ENCODE results near the gene RAB32. TPM values are rescaled to one million over a fixed set of nuclear protein-coding genes. Genes with fewer than 3 reads are reported as not detected.
"Not testable (repeated sequence)": the region's sequence is repeated elsewhere in the genome, so short reads cannot be mapped to it uniquely, and the experiment has no call there.

The RAB32 gene
- total RNA-seq, 2 experiments from 2014 or later = 0.25 TPM; not detected in 1

GRCh38 chr6:146548898-146549374 is 5.3 kb downstream of the RAB32 start:
- Mint-ChIP-seq H3K27me3 (ENCODE audit: low read depth) (peaks cover 27% of the 10 kb centered on the region), H3K36me3 (ENCODE audit: low read depth) (no peaks in the 10 kb centered on the region), H3K27ac (no peak overlapping the region), H3K9me3 (no peaks in the 10 kb centered on the region), H3K4me1 (ENCODE audit: low read depth) (peaks cover 6% of the 10 kb centered on the region), H3K4me3 (no peak overlapping the region)
- no peak for DNase-seq
- CTCF ChIA-PET = no interaction called here
- intact Hi-C loops (cut with micrococcal nuclease) = no loop called here

GRCh38 chr6:146550911-146551310 is 7.3 kb downstream of the RAB32 start:
- Mint-ChIP-seq H3K36me3 (ENCODE audit: low read depth) (no peaks in the 10 kb centered on the region), H3K27me3 (ENCODE audit: low read depth) (peaks cover 10% of the 10 kb centered on the region), H3K4me1 (ENCODE audit: low read depth) (no peaks in the 10 kb centered on the region), H3K27ac (no peak overlapping the region), H3K4me3 (no peak overlapping the region), H3K9me3 (no peaks in the 10 kb centered on the region)
- intact Hi-C loops (cut with micrococcal nuclease) = no loop called here
- DNase-seq = no peak
- CTCF ChIA-PET = interaction anchor here (0.6 kb wide), 1 partner anchor 27 kb away, joined by 3 read pairs; no protein-coding TSS in a partner anchor

- intact Hi-C loops (cut with micrococcal nuclease) = no loop called here
- CTCF ChIA-PET = interaction anchor here (0.6 kb wide), 1 partner anchor 1005 kb away, joined by 3 read pairs; no protein-coding TSS in a partner anchor
- H3K36me3 Mint-ChIP-seq (ENCODE audit: low read depth) = no peaks in the 10 kb centered on the region
- H3K4me3 Mint-ChIP-seq = no peak overlapping the region
- H3K27ac Mint-ChIP-seq = no peak overlapping the region
- H3K27me3 Mint-ChIP-seq (ENCODE audit: low read depth) = peaks cover 10% of the 10 kb centered on the region
- no peaks in the 10 kb centered on the region for H3K4me1 Mint-ChIP-seq (ENCODE audit: low read depth)
- H3K9me3 Mint-ChIP-seq = no peaks in the 10 kb centered on the region
- DNase-seq = no peak
Observed at GRCh38 chr6:146551545-146551944, 7.9 kb downstream of the RAB32 start.

- H3K4me1 Mint-ChIP-seq (ENCODE audit: low read depth) = no peaks in the 10 kb centered on the region
- intact Hi-C loops (cut with micrococcal nuclease) = no loop called here
- CTCF ChIA-PET = no interaction called here
Observed at GRCh38 chr6:146553377-146554135, 9.9 kb downstream of the RAB32 start.

GRCh38 chr6:146560607-146561006 is 17.0 kb downstream of the RAB32 start:
- H3K27me3 Mint-ChIP-seq (ENCODE audit: low read depth) = peaks cover 3% of the 10 kb centered on the region
- no peak overlapping the region for H3K27ac Mint-ChIP-seq
- H3K9me3 Mint-ChIP-seq = no peaks in the 10 kb centered on the region
- DNase-seq = no peak
- intact Hi-C loops (cut with micrococcal nuclease) = no loop called here
- CTCF ChIA-PET = interaction anchor here (0.6 kb wide), 1 partner anchor 35 kb away, joined by 3 read pairs; no protein-coding TSS in a partner anchor
- no peaks in the 10 kb centered on the region for H3K36me3 Mint-ChIP-seq (ENCODE audit: low read depth)
- H3K4me1 Mint-ChIP-seq (ENCODE audit: low read depth) = no peaks in the 10 kb centered on the region
- H3K4me3 Mint-ChIP-seq = no peak overlapping the region

More at GRCh38 chr6:146553377-146554135, 9.9 kb downstream of the RAB32 start:
- Mint-ChIP-seq H3K27me3 (ENCODE audit: low read depth) (peaks cover 3% of the 10 kb centered on the region), H3K4me3 (no peak overlapping the region), H3K27ac (no peak overlapping the region), H3K36me3 (ENCODE audit: low read depth) (no peaks in the 10 kb centered on the region), H3K9me3 (no peaks in the 10 kb centered on the region)
- DNase-seq = no peak

- CTCF ChIA-PET; H3K4me3 Mint-ChIP-seq; H3K27ac Mint-ChIP-seq; H3K27me3 Mint-ChIP-seq (ENCODE audit: low read depth); intact Hi-C loops (cut with micrococcal nuclease); H3K4me1 Mint-ChIP-seq (ENCODE audit: low read depth); DNase-seq; H3K36me3 Mint-ChIP-seq (ENCODE audit: low read depth); H3K9me3 Mint-ChIP-seq: not testable (repeated sequence)
Observed at GRCh38 chr6:146566661-146567060, 23.0 kb downstream of the RAB32 start.

GRCh38 chr6:146568619-146569018 is 25.0 kb downstream of the RAB32 start:
- H3K36me3 Mint-ChIP-seq (ENCODE audit: low read depth); H3K9me3 Mint-ChIP-seq; H3K27ac Mint-ChIP-seq; H3K4me1 Mint-ChIP-seq (ENCODE audit: low read depth); CTCF ChIA-PET; DNase-seq; H3K4me3 Mint-ChIP-seq; intact Hi-C loops (cut with micrococcal nuclease); H3K27me3 Mint-ChIP-seq (ENCODE audit: low read depth): not testable (repeated sequence)

- Mint-ChIP-seq H3K4me1 (ENCODE audit: low read depth) (no peaks in the 10 kb centered on the region), H3K36me3 (ENCODE audit: low read depth) (no peaks in the 10 kb centered on the region), H3K27ac (no peak overlapping the region), H3K4me3 (no peak overlapping the region), H3K27me3 (ENCODE audit: low read depth) (no peaks in the 10 kb centered on the region), H3K9me3 (peaks cover 4% of the 10 kb centered on the region)
- intact Hi-C loops (cut with micrococcal nuclease) = no loop called here
- DNase-seq = no peak
- CTCF ChIA-PET = no interaction called here
Observed at GRCh38 chr6:146574211-146574610, 30.6 kb downstream of the RAB32 start.

- no peaks in the 10 kb centered on the region for H3K4me1 Mint-ChIP-seq (ENCODE audit: low read depth)
- intact Hi-C loops (cut with micrococcal nuclease) = no loop called here
- H3K4me3 Mint-ChIP-seq = no peak overlapping the region
- peaks cover 2% of the 10 kb centered on the region for H3K9me3 Mint-ChIP-seq
- H3K27ac Mint-ChIP-seq = no peak overlapping the region
- CTCF ChIA-PET = no interaction called here
- H3K27me3 Mint-ChIP-seq (ENCODE audit: low read depth) = no peaks in the 10 kb centered on the region
- DNase-seq = no peak
- H3K36me3 Mint-ChIP-seq (ENCODE audit: low read depth) = no peaks in the 10 kb centered on the region
Observed at GRCh38 chr6:146578054-146578453, 34.4 kb downstream of the RAB32 start.

GRCh38 chr6:146581968-146582367 is 38.3 kb downstream of the RAB32 start:
- H3K36me3 Mint-ChIP-seq (ENCODE audit: low read depth) = no peaks in the 10 kb centered on the region
- H3K4me1 Mint-ChIP-seq (ENCODE audit: low read depth) = no peaks in the 10 kb centered on the region
- no peak overlapping the region for H3K4me3 Mint-ChIP-seq
- CTCF ChIA-PET = no interaction called here
- H3K9me3 Mint-ChIP-seq = no peaks in the 10 kb centered on the region
- intact Hi-C loops (cut with micrococcal nuclease) = no loop called here
- DNase-seq = no peak
- no peaks in the 10 kb centered on the region for H3K27me3 Mint-ChIP-seq (ENCODE audit: low read depth)
- H3K27ac Mint-ChIP-seq = no peak overlapping the region

GRCh38 chr6:146582857-146583256 is 39.2 kb downstream of the RAB32 start:
- Mint-ChIP-seq H3K4me3 (no peak overlapping the region), H3K27ac (no peak overlapping the region), H3K4me1 (ENCODE audit: low read depth) (no peaks in the 10 kb centered on the region), H3K36me3 (ENCODE audit: low read depth) (no peaks in the 10 kb centered on the region), H3K9me3 (no peaks in the 10 kb centered on the region), H3K27me3 (ENCODE audit: low read depth) (no peaks in the 10 kb centered on the region)
- no peak for DNase-seq
- intact Hi-C loops (cut with micrococcal nuclease) = no loop called here
- CTCF ChIA-PET = interaction anchor here (0.7 kb wide), 1 partner anchor 185 kb away, joined by 3 read pairs; no protein-coding TSS in a partner anchor

- DNase-seq = no peak
- no peaks in the 10 kb centered on the region for H3K9me3 Mint-ChIP-seq
- no peaks in the 10 kb centered on the region for H3K4me1 Mint-ChIP-seq (ENCODE audit: low read depth)
- intact Hi-C loops (cut with micrococcal nuclease) = no loop called here
- CTCF ChIA-PET = no interaction called here
- no peaks in the 10 kb centered on the region for H3K27me3 Mint-ChIP-seq (ENCODE audit: low read depth)
- no peaks in the 10 kb centered on the region for H3K36me3 Mint-ChIP-seq (ENCODE audit: low read depth)
- H3K4me3 Mint-ChIP-seq = no peak overlapping the region
- H3K27ac Mint-ChIP-seq = no peak overlapping the region
Observed at GRCh38 chr6:146583966-146584365, 40.3 kb downstream of the RAB32 start.

- intact Hi-C loops (cut with micrococcal nuclease) = no loop called here
- H3K27me3 Mint-ChIP-seq (ENCODE audit: low read depth) = no peaks in the 10 kb centered on the region
- no peak overlapping the region for H3K27ac Mint-ChIP-seq
- H3K9me3 Mint-ChIP-seq = no peaks in the 10 kb centered on the region
- DNase-seq = no peak
- H3K36me3 Mint-ChIP-seq (ENCODE audit: low read depth) = no peaks in the 10 kb centered on the region
- CTCF ChIA-PET = no interaction called here
- no peaks in the 10 kb centered on the region for H3K4me1 Mint-ChIP-seq (ENCODE audit: low read depth)
- H3K4me3 Mint-ChIP-seq = no peak overlapping the region
Observed at GRCh38 chr6:146587459-146587858, 43.8 kb downstream of the RAB32 start.
